GM21367 (cell line): ENCODE results near the gene FLRT1.

Experiments
- ATAC-seq: cut with Tn5 transposase; IDR thresholded peaks from one replicate; pipeline ENCODE4 v1.9.1; 2021; ENCODE audit not compliant: unreplicated experiment

The FLRT1 gene

DNA sequence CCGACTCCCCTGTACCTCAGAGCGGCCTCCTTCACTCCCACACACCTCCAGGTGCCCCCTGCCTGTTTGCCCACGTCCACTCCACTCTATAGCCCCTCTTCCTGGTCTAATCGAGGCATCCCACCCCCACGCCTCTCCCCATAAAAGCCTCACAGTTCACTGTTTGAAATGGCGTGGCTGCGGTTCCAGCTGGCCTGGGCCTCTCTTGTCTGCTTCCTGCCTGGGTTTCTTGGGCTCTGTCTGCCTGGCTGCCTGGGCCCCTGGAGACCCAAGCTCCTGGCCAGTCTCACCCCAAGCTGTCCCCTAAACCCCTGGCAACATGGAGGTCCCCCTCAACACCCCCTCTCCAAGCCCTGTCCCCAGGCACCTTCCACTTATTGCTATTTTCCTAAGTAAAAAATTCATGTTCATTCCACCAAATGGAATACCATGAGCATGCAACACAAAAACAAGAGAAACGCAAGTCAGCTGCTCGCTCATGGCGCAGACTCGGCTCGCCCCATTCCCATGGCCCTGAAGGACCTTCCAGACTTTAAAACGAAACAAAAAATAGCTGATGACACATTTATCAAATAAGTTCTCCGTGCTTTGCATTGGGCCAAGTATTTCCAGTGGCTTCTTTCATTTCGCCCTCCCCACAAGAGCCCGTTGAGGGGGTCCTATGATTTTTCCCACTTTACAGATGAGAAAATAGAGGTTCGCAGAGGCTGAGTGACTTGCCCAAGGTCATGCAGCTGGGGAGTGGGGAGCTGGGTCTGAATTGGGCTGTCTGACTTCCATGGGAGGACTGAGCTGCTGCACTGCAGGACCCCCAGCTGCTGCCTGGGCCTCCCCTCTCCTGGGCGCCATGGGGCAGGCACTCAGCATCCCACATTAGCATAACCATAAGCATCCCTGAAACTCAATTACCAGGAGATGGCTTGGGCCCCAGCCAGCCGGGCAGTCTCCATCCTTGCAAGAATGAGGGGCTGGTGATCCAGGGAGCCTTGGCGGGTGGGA, 11.7 kb upstream of the FLRT1 start:
- ATAC-seq: no peak

DNA sequence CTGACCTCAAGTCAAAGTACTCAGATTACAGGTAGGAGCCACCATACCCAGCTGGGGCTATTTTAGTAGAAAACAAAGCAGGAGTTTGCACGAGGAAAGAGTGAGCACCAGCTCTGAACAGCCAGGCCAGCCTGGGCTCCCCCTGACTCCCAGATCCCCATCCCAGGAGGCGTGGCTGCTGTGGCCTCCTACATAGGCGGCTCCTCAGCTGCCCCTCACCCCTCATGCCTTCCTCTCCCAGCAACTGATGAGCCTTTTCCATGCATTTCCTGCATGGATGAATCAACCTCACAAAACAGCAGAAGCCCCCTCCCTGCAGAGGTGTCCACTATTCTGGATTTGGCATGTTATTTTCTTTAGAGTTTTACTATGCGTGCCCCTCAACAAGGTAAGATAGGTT, 10.5 kb upstream of the FLRT1 start:
- no peak for ATAC-seq

DNA sequence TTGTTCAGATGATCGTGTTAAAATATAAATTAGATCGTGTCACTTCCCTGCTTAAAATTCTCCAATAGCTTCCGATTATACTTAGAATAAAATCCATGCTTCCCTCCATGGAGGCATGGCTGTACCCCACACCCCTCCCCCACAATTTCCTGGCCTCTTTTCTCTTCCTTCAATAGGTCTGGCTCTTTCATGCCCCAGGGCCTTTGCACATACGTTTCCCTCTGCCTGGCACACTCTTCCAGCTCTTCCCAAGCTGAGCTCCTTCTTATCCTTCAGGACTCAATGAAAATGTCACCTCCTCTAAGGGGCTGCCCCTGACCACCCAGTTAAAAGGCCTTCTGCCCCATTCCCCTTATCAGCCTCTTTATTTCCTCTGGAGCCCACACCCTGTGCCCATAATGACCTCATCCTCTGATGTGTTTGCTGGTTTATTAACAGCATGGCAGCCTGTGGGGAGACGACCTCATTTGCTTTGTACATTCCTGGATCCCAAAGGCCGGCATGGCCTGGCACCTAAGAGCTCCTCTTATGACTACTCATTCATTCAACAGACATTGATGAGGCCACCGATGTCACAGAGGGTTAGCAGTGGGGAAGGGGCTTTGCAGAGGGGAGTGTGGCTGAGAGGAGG, 9.0 kb upstream of the FLRT1 start:
- no peak for ATAC-seq

DNA sequence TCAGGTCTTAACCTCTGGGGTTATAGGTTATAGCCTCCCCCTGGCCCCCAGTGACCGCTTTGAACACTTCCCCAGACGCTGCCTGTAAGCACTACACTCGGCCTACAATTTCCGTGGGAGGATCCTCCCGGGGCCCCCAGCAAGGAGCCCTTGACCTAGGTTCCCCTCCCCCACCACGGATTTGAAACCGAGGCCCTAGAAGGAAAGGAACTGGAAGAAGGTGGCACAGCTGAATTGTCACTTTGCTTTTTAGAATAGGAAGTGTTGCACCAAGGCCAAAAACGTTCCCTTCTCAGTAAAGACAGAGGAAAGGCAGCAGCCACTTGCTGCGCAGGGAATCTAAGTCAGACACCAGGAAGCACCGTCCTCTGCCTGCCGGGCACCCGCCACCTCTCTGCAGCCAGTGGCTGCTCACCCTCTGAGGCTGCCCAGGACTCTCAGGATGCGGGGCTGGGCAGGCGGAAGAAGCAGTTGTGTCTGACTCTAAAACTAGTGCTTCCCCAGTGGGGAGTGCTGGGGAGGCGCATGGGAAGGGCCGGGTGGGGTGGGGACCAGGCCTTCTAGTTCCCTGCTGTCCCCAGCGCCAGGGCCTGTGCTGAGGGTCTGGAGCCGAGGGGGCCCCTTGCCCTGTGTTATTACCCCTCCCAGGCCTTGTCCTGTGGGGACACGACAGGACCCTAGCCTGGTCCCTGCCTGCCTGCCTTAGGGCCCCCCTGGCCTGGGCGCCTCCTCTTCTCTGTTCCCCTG, 7.9 kb upstream of the FLRT1 start:
- no peak for ATAC-seq

DNA sequence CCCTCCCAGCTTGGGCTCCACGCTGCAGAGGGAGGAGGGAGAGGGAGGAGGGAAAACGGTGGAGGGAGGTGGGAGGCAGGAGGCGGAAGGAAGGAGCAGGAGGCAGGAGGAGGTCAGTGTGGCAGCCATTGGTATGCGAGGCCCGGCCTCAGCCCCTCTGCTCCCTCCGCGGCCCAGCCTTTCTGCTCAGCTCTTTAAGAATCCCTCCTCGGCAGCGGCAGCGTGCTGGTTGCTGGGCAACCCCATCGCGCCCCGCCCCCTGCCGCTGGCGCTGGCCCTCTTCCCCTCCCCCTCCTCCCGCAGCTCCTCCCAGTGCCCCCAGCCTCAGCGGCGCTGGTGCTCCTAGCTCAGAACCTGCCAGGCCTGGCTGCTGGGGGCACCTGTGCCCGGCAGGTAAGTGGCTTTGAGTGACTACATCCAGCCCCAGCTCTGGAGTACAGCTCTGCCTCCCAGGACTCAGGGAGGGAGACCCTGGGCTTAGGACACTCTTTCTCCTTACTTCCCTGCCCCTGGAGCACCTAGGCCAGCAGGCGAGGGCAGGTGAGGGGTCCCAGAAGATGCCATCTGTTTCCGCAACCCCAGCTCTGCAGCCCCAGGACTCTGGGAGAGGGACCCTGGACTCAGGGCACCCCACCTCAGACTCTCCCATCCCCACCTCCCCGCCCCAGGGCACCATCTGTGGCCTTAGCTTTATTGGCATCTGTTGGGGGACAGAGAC, 7.2 kb upstream of the FLRT1 start:
- no peak for ATAC-seq

DNA sequence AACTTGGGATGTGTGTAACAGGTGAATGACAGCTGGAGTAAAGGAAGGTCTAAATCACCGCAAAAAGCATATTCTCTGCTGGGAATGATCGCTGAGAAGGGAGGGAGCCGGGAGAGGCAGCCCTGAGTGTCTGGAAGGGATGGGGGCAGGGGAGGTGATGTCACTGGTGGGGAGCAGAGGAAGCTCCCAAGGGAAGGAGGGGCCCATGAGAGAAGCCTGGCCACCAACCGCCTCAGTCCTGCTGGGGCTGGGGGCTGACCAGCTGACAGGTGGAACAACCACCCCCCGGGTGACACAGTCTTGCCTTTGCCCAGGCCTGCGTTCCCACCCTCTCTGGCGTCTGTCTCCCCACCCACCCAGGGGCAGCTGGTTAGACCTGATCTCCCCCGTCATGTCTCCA, 6.0 kb upstream of the FLRT1 start:
- no peak for ATAC-seq

DNA sequence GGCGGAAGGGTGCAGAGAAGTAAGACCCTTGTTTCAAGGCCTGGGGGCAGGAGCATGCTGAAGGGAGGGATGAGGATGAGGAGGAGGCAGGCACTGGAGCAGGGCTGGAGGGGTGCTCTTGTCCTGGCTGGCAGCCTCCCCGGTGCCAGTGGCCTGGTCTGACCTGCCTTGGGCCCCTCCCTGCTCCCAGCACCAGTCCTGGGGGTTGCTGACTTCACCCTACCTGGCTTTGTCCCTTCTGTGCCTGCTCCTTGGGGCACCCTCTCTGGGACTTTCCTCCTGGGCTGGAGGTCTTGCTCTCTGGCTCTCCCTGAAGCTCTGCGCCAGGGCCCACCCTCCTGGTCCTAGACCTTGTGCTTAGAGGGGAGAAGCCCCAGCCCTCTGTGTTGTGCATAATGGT, 4.7 kb upstream of the FLRT1 start:
- no peak for ATAC-seq

DNA sequence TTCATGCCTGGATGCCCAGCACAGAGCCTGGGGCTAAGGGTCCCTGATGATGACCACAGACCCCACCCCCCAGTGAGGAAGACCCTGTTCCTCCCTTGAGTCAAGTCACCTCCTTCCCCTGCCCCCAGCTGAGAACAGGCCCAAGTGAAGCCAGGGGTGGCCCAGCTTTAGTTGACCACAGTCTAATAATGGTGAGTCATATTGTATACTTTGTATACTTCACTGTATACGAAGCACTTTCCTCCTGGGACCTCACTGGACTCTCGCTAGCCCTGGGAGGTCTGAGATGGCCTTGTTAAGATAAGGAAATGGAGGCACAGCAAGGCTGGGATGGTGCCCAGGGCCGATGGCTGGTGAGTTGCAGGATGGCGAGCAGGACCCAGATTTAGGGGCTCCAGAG, 3.7 kb upstream of the FLRT1 start:
- ATAC-seq: no peak

DNA sequence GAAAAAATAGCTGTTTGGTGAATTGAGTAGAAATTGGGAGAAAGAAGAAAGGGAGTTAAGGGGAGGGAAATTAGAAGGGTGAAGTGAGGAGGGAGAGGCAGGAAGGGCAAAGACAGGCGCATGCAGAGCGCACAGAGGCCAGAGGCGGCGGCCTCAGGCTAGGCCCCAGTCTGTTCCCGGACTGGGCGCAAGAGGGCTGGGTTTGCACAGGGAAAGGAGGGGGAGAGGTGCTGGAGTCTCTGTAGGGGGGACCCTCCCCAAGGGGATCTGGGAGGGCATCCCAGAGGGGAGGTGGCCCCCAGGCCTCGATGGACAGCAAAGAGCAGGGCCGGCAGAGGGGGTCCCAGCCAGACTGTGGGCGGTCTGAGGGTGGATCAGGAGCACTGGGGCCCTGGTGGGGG, 1.3 kb upstream of the FLRT1 start:
- no peak for ATAC-seq

DNA sequence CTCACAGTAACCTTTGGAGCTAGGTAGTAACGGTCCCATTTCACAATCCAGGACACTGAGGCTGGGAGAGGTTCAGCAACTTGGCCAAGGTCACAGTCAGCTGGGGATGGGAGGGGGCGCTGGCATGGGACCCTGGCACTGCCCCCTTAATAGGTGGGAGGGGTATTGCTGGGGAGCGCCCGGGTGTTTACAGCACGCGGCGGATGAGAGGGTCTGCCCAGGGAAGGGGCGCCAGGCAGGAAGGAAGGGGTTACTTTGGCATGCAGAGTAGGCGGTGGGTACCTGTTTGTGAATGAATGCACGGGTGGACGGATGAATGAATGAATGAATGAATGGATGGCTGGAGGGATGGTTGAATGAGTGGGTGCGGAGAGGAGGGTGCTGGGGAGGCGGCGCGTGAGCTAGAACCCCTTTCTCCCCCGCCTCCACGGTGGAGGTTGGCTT, 628 bp upstream of the FLRT1 start:
- no peak for ATAC-seq

DNA sequence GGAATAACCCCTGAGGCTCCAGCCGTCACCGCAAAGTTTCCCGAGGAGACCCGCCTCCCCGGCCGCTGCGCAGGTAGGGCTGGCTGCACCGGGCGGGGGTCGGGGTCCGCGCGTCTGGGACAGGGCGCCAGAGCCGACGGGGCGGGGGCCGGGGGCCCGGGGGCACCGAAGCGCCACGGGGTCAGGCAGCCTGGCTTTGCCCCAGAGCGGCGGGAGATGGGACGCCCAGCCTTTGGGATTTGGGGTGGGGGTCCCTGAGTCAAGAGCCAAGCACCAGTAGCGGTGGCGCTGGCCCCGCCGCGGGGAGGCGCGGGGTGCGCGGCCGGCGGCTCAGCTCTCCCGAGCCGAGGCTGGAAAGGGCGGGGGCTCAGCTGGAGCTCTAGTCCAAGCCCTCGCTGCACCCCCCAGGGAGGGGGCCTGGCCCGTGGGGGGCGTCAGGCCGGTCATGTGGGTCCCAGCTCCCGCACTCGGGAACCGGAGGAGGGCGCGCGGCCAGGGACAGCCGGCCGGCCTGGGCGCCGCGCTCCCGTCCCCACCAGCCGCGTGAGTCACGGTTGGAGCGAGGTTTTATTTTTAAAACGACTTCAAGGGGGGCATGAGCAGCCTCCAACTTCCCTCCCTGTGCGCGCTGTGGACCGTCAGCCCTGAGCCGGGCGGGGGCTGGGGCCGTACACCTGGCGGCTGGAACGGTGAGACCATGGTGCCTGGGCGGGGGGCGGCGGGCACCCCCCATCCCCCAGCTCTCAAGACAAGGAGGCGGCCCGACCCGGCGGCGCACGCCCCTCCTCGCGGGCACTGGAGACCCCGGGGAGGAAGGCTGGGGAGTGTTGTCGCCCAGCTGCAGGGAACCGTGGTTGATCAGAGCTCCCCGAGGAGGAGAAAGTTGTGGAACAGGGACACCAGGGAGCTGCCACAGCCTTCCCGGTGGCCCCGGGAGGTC, 626 bp downstream of the FLRT1 start:
- no peak for ATAC-seq

DNA sequence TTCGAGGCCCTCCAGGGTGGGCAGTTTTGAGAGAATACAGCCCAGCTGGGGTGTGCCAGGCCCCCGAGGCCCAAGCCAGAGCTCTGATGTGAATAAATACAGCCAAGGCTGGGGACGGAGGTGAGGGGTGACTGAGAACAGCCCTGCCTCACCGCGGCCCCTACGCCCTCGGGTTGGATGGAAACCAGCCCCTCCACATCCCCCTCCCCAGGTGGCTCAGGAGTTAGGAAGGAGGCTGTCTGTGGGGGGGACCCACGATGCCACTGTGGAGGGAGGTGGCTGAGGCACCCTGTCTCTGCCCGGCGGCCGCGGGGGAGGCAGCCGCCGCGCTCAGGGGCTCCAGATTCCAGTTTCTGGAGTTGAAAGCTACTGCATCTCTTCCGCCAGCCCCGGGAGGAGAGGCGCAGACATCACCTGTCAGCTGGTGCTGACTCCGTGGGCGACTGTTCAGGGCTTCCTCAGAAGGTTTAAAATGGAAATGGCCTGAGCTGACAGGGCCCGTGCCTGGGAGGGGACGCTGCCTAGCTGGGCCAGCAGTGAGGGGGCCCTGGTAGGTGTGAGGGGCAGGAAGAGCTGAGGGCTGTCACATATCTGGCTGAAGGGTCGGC, 1.4 kb downstream of the FLRT1 start:
- ATAC-seq: no peak

DNA sequence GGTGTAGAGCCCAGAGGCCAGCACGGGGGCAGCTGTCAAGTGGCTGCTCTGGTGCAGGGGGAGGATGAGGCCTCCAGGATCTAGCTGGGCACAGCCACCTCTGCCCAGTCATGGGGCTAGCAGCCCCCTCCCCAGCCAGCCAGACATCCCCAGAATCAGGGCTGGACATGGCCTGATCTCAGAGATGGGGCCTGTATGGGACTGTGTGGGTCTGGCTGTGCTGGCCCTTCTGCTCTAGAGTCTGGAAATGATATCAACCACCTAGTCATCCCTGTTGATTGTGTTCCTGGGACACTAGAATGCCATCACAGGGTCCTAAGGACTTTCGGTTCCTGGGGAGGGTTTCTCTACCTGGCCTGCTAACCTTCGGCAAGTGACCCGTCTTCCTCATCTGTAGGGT, 2.8 kb downstream of the FLRT1 start:
- no peak for ATAC-seq

DNA sequence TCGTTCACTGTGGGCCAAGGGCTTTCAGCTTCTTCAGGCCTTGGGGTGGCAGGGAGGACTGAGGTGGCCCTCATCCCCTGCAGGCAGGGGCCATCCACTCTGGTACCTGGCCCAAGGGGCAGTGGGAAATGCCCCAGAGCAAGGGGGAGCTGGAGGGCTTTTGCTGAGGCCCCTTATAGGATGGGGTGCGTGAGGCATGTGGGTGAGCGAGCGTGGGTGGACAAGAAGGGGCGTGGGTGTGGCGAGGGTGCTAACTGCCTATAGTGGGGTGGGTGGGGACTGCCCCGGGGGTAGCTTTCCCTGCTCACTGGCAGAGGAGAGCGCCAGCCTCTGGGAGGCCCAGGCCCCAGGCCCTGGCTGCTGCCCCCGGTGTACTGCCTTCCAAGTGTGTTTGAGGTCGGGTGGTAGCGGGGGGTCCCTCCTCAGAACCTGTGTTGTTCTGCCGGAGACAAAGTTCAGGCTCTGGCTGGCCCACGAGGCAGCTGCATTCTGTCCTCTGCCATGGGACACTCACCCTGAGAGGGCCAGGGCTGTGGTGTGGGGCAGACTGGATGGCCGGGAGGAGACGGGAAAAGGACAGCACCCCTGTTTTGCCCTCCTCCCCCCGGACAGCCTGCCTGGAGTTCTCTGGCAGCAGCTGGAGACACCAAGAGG, 3.4 kb downstream of the FLRT1 start:
- no peak for ATAC-seq

DNA sequence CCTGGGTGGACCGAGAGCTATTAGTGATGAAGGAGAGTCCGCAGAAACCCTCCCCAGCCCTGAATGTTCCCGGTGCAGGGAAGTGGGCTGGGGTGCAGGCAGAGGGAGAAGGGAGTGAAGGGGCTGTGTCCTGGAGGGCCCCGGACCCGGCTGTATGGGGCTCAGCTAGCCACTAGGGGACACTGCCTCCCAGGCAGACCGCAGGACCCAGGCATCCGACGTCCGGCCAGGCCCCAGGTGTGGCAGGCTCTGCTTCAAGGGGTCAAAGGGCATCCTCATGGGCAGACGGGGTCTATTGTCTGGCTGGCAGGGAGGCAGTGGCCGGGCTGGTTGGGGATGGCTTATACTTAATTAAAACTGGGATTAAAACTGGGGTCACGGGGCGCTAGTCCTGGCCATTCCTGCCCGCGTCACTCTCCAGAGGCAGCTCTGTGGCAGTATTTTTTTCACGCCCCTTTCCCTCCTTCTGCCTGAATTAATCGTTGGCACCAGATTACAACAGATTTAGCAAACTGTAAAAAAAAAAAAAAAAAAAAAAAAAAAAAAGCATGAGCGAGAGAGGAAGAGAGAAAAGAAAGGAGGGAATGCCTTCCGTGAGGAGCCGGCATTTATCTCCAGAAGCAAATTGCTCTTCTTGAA, 5.1 kb downstream of the FLRT1 start:
- ATAC-seq: no peak

DNA sequence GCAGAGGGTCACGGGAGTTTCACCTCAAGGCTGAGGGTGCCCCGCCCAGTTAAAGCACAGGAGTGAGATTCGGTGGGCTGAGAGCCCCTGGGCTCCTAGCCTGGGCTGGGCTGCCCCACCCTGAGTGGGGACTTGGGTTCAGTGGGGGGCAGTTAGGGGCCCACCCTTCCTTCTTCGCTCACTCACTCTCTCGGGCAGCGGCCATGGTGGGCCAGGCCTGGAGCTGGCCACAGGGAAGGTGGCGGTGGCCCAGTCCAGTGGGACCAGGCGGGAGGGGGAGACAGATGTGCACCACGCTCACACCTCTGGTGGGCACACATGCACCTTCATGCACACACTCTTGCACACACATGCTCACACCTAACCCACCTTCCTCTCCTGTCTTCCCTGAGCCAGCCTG, 6.1 kb downstream of the FLRT1 start:
- ATAC-seq: no peak

DNA sequence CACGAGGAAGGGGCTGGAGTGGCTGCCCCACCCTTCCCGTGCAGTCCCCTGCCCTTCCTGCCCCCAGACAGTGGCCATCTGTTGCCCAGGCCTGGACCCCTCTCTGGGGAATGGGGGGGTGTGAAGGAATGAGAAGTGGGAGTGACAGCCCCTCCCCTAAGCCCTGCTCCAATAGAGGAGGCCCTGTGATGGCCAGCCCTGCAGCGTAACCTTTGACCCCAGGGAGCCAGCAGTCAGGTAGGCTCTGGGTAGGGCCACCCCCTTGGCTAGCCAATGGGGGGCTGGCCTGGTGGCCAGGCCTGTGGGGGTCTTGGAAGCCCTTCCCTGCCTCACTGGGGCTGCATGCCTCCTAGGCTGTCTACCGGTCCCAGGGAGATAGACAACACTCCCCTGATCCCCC, 6.6 kb downstream of the FLRT1 start:
- ATAC-seq: no peak

DNA sequence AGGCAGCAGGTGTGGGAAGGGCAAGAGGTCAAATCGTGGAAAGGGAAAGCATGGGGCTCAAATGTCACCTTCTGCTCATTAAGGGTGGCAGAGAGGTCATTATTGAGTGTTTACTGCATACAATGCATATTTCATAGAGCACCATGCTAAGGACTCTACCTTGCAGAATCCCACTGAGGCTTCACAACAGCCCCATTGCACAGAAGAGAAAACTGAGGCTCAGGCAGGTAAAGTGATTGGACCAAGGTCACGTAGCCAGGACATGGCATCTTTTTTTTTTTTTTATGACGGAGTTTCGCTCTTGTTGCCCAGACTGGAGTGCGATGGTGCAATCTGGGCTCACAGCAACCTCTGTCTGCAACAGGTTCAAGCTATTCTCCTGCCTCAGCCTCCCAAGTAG, 7.8 kb downstream of the FLRT1 start:
- no peak for ATAC-seq
